Measurements from ENCODE around the gene TSPAN1.

GRCh38 chr1:46184920-46185658 lies 10.2 kb downstream of the TSPAN1 start:
- peak; percentile 68; the same call in 1 of the 2 replicates for TF ChIP-seq GATA2 (IDR thresholded peaks at IDR 0.05; ENCODE audit: low read depth, low read length)
- TF ChIP-seq GATA3 (IDR thresholded peaks at IDR 0.05; ENCODE audit: low read depth, low read length), result no peak

Measured in SH-SY5Y (cell line).